Measurements from ENCODE around the gene CYP2S1. TPM values are rescaled to one million over a fixed set of nuclear protein-coding genes. Genes with fewer than 3 reads are reported as not detected.

Gene CYP2S1
- total RNA-seq, 1 experiment from 2014 or later: 0.19 TPM

- H3K36me3 ChIP-seq (ENCODE audit: insufficient read depth, low read length, poor library complexity, severe bottlenecking): no peaks in the 10 kb centered on the region
Observed at GRCh38 chr19:41253660-41254059, 60.6 kb downstream of the CYP2S1 start.

DNA sequence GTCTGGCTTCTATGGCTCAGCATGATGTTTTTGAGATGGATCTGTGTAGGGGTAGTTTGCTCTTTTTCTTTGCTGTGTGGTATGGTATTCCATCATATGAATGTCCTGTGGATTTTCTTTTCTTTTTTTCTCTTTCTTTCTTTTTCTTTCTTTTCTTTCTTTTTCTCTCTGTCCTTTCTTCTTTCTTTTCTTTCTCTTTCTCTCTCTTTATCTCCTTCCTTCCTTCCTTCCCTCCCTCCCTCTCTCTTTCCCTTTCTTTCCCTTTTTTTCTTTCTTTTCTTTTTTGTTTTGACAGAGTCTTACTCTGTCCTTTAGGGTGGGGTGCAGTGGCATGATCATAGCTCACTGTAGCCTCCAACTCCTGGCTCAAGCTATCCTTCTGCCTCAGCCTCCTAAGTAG, 62.2 kb downstream of the CYP2S1 start:
- intact Hi-C loops (cut with micrococcal nuclease; ENCODE audit: unreplicated experiment): no loop called here
- H3K9me3 ChIP-seq (ENCODE audit: low read depth, low read length, poor library complexity, severe bottlenecking): no peaks in the 10 kb centered on the region
- H3K27ac ChIP-seq (ENCODE audit: low read depth, low read length, poor library complexity, severe bottlenecking): no peak overlapping the region
- no peak overlapping the region for H3K4me3 ChIP-seq (ENCODE audit: low read depth, low read length, poor library complexity, severe bottlenecking)
- H3K4me1 ChIP-seq (ENCODE audit: insufficient read depth, low read length, poor library complexity, severe bottlenecking): no peaks in the 10 kb centered on the region
- CTCF ChIA-PET: no interaction called here
- DNase-seq (ENCODE audit: low spot score): no peak
- H3K27me3 ChIP-seq (replicated peaks; ENCODE audit: insufficient read depth, low read depth, low read length, poor library complexity): no peaks in the 10 kb centered on the region
- POLR2A ChIA-PET (ENCODE audit: low non-redundant PET): no interaction called here
- TF ChIP-seq, protein P1, sequence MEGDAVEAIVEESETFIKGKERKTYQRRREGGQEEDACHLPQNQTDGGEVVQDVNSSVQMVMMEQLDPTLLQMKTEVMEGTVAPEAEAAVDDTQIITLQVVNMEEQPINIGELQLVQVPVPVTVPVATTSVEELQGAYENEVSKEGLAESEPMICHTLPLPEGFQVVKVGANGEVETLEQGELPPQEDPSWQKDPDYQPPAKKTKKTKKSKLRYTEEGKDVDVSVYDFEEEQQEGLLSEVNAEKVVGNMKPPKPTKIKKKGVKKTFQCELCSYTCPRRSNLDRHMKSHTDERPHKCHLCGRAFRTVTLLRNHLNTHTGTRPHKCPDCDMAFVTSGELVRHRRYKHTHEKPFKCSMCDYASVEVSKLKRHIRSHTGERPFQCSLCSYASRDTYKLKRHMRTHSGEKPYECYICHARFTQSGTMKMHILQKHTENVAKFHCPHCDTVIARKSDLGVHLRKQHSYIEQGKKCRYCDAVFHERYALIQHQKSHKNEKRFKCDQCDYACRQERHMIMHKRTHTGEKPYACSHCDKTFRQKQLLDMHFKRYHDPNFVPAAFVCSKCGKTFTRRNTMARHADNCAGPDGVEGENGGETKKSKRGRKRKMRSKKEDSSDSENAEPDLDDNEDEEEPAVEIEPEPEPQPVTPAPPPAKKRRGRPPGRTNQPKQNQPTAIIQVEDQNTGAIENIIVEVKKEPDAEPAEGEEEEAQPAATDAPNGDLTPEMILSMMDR (conservative IDR thresholded peaks at IDR 0.05; ENCODE audit: low read depth, low read length): no peak
- TF ChIP-seq EZH2 (IDR thresholded peaks at IDR 0.05; ENCODE audit: borderline replicate concordance, low read depth, low read length, poor library complexity, severe bottlenecking): no peak
- no TSS peak for BruUV-seq (replicated peaks)
- no peaks in the 10 kb centered on the region for H3K36me3 ChIP-seq (ENCODE audit: insufficient read depth, low read length, poor library complexity, severe bottlenecking)

More at GRCh38 chr19:41253660-41254059, 60.6 kb downstream of the CYP2S1 start:
- Histone ChIP-seq H3K4me1 (ENCODE audit: insufficient read depth, low read length, poor library complexity, severe bottlenecking) (no peaks in the 10 kb centered on the region), H3K27me3 (replicated peaks; ENCODE audit: insufficient read depth, low read depth, low read length, poor library complexity) (no peaks in the 10 kb centered on the region), H3K9me3 (ENCODE audit: low read depth, low read length, poor library complexity, severe bottlenecking) (no peaks in the 10 kb centered on the region), H3K4me3 (ENCODE audit: low read depth, low read length, poor library complexity, severe bottlenecking) (no peak overlapping the region), H3K27ac (ENCODE audit: low read depth, low read length, poor library complexity, severe bottlenecking) (no peak overlapping the region)
- intact Hi-C loops (cut with micrococcal nuclease; ENCODE audit: unreplicated experiment): no loop called here
- POLR2A ChIA-PET (ENCODE audit: low non-redundant PET): no interaction called here
- CTCF ChIA-PET: no interaction called here
- BruUV-seq (replicated peaks): no TSS peak
- no peak for DNase-seq (ENCODE audit: low spot score)
- no peak for TF ChIP-seq EZH2 (IDR thresholded peaks at IDR 0.05; ENCODE audit: borderline replicate concordance, low read depth, low read length, poor library complexity, severe bottlenecking)
- TF ChIP-seq, protein P1 (conservative IDR thresholded peaks at IDR 0.05; ENCODE audit: low read depth, low read length): no peak

Other genes with a start within 250 kb of the CYP2S1 start
- gene CYP2B6, start 201.9 kb upstream of the CYP2S1 start, total RNA-seq (2021): not detected in 2 replicates
- not detected in 2 replicates for gene CYP2A13, start 104.8 kb upstream of the CYP2S1 start, total RNA-seq (2021)
- not detected in 2 replicates for gene CYP2F1, start 78.8 kb upstream of the CYP2S1 start, total RNA-seq (2021)
- 0.92 and 1.0 TPM in 2 replicates for gene AXL, start 26.0 kb downstream of the CYP2S1 start, total RNA-seq (2021)
- 342 and 344 TPM in 2 replicates for gene HNRNPUL1, start 71.2 kb downstream of the CYP2S1 start, total RNA-seq (2021)
- gene CCDC97, start 117.0 kb downstream of the CYP2S1 start, total RNA-seq (2021): 40.8 and 41.8 TPM in 2 replicates
- 92.4 and 102 TPM in 2 replicates for gene TGFB1, start 160.7 kb downstream of the CYP2S1 start, total RNA-seq (2021)
- 9.9 and 10.7 TPM in 2 replicates for gene B9D2, start 170.9 kb downstream of the CYP2S1 start, total RNA-seq (2021)
- gene TMEM91, start 183.3 kb downstream of the CYP2S1 start, total RNA-seq (2021): 4.9 and 8.7 TPM in 2 replicates
- gene EXOSC5, start 204.1 kb downstream of the CYP2S1 start, total RNA-seq (2021): 35.0 and 43.1 TPM in 2 replicates
- 14.7 and 15.9 TPM in 2 replicates for gene BCKDHA, start 204.6 kb downstream of the CYP2S1 start, total RNA-seq (2021)
- 0.41 and 0.81 TPM in 2 replicates for gene B3GNT8, start 234.2 kb downstream of the CYP2S1 start, total RNA-seq (2021)
- gene DMAC2, start 246.7 kb downstream of the CYP2S1 start, total RNA-seq (2021): 86.5 and 96.6 TPM in 2 replicates
- gene ERICH4, start 249.9 kb downstream of the CYP2S1 start, total RNA-seq (2021): not detected in 2 replicates

All from A673 (cell line).